Hepatocyte (in vitro differentiated cells): ENCODE measurements around the gene YIPF4. TPM values are rescaled to one million over a fixed set of nuclear protein-coding genes. Genes with fewer than 3 reads are reported as not detected.
"Not testable (repeated sequence)": the region's sequence is repeated elsewhere in the genome, so short reads cannot be mapped to it uniquely, and the experiment has no call there.

ENCODE experiments used
- DNase-seq: peaks from one replicate; pipeline ENCODE4 v3.0.0-alpha.2; 2016; ENCODE audit warnings: low spot score
- H2AFZ ChIP-seq: fragments of 200-600 bp; sonication (generic); 2 replicates; pipeline ENCODE4 v1.6.0; 2016; ENCODE audit warnings: antibody characterized with exemption, mild to moderate bottlenecking
- H3K27ac ChIP-seq: fragments of 200-600 bp; sonication (generic); 2 replicates; pipeline ENCODE4 v1.5.1; 2016; ENCODE audit warnings: mild to moderate bottlenecking
- H3K27me3 ChIP-seq: fragments of 200-600 bp; sonication (generic); 2 replicates; pipeline ENCODE4 v1.6.1; 2016
- H3K36me3 ChIP-seq: fragments of 200-600 bp; sonication (generic); replicated peaks from 2 replicates; pipeline ENCODE4 v1.5.1; 2016; ENCODE audit warnings: low read depth; ENCODE audit not compliant: insufficient read depth
- H3K4me1 ChIP-seq: fragments of 200-600 bp; sonication (generic); 2 replicates; pipeline ENCODE4 v1.5.1; 2016; ENCODE audit warnings: mild to moderate bottlenecking, moderate library complexity; ENCODE audit not compliant: insufficient read depth
- H3K4me2 ChIP-seq: fragments of 200-600 bp; sonication (generic); 2 replicates; pipeline ENCODE4 v1.6.0; 2016
- H3K4me3 ChIP-seq: fragments of 200-600 bp; sonication (generic); 2 replicates; pipeline ENCODE4 v1.5.1; 2016; ENCODE audit warnings: mild to moderate bottlenecking
- H3K79me2 ChIP-seq: fragments of 200-600 bp; sonication (generic); 2 replicates; pipeline ENCODE4 v1.6.0; 2017; ENCODE audit warnings: mild to moderate bottlenecking
- H3K9me2 ChIP-seq: fragments of 200-600 bp; sonication (generic); replicated peaks from 2 replicates; pipeline ENCODE4 v1.6.0; 2017; ENCODE audit warnings: mild to moderate bottlenecking; ENCODE audit not compliant: insufficient read depth
- H3K9me3 ChIP-seq: fragments of 200-600 bp; sonication (generic); 2 replicates; pipeline ENCODE4 v1.5.1; 2016; ENCODE audit warnings: low read depth, mild to moderate bottlenecking
- H4K20me1 ChIP-seq: fragments of 200-600 bp; sonication (generic); 2 replicates; pipeline ENCODE4 v1.6.0; 2016; ENCODE audit warnings: mild to moderate bottlenecking; ENCODE audit not compliant: insufficient read depth, poor library complexity, severe bottlenecking
- CTCF ChIP-seq: fragments of 200-600 bp; sonication (generic); IDR thresholded peaks from 2 replicates; pipeline ENCODE4 v1.5.1; 2016; ENCODE audit warnings: antibody characterized with exemption, mild to moderate bottlenecking; ENCODE audit not compliant: poor library complexity
- EZH2 ChIP-seq: fragments of 200-600 bp; sonication (generic); IDR thresholded peaks from 2 replicates; pipeline ENCODE4 v1.6.1; 2016; ENCODE audit warnings: antibody characterized with exemption, mild to moderate bottlenecking, borderline replicate concordance
- EZH2phosphoT487 ChIP-seq: fragments of 200-600 bp; sonication (generic); IDR thresholded peaks from one replicate; pipeline ENCODE4 v1.6.1; 2018; ENCODE audit warnings: antibody characterized with exemption, mild to moderate bottlenecking, low read depth, moderate library complexity; ENCODE audit not compliant: unreplicated experiment, severe bottlenecking
- WGBS: methylation state at CpG from one replicate; pipeline ENCODE4 v1.1.6; 2016; ENCODE audit warnings: low lambda C conversion rate; ENCODE audit errors: missing lambda C conversion rate; 5-methylcytosine and 5-hydroxymethylcytosine counted together
- polyA plus RNA-seq: library from polyadenylated mRNA; unstranded; fragments of >200 nt; fragmentation: Nextera tagmentation; extraction: Ambion mirVana; gene quantifications from 2 replicates; pipeline ENCODE4 v1.2.1, GENCODE V29; 2016
- total RNA-seq: library from RNA; depleted of rRNA; stranded (reverse); fragments of >200 nt; gene quantifications from 2 replicates; pipeline ENCODE4 v1.2.3, GENCODE V29; 2014

The YIPF4 gene
- total and polyA plus RNA-seq, 2 experiments from 2014 or later, result 48.6 to 67.2 TPM

GRCh38 chr2:32274289-32274688 lies 3.4 kb upstream of the YIPF4 start:
- peaks cover 15% of the 10 kb centered on the region for H3K79me2 ChIP-seq
- no peaks in the 10 kb centered on the region for H3K9me3 ChIP-seq
- WGBS, result 78% methylated on average over 2 of the region's 2 CpGs
- no peak overlapping the region for H2AFZ ChIP-seq
- H3K9me2 ChIP-seq, result no peaks in the 10 kb centered on the region
- H3K27ac ChIP-seq, result no peak overlapping the region
- H3K4me1 ChIP-seq, result peaks cover 3% of the 10 kb centered on the region
- no peak overlapping the region for H3K4me2 ChIP-seq
- H3K27me3 ChIP-seq, result peaks cover 1% of the 10 kb centered on the region
- TF ChIP-seq CTCF (no peak), EZH2 (no peak), EZH2phosphoT487 (no peak)
- H4K20me1 ChIP-seq, result no peaks in the 10 kb centered on the region
- H3K4me3 ChIP-seq, result no peak overlapping the region
- H3K36me3 ChIP-seq, result no peaks in the 10 kb centered on the region
- no peak for DNase-seq

- not testable (repeated sequence) for H3K4me2 ChIP-seq, H4K20me1 ChIP-seq, H3K27ac ChIP-seq, H3K4me1 ChIP-seq, H3K27me3 ChIP-seq, H3K9me3 ChIP-seq, H3K36me3 ChIP-seq, H2AFZ ChIP-seq, H3K9me2 ChIP-seq, H3K4me3 ChIP-seq, DNase-seq
- H3K79me2 ChIP-seq, result peaks cover 30% of the 10 kb centered on the region
- 89% methylated on average over 7 of the region's 7 CpGs for WGBS
These were observed 1.9 kb upstream of the YIPF4 start for GRCh38 chr2:32275790-32276189.

- peaks cover 45% of the 10 kb centered on the region for H3K79me2 ChIP-seq
- H3K9me2 ChIP-seq, result no peaks in the 10 kb centered on the region
- H3K36me3 ChIP-seq, result no peaks in the 10 kb centered on the region
- H3K9me3 ChIP-seq, result no peaks in the 10 kb centered on the region
- peak overlapping the region; percentile 8 for H3K4me3 ChIP-seq
- no peak for DNase-seq
- H4K20me1 ChIP-seq, result no peaks in the 10 kb centered on the region
- WGBS, result 58% methylated on average over 5 of the region's 5 CpGs
- peak overlapping the region; percentile 85 for H2AFZ ChIP-seq
- H3K4me2 ChIP-seq, result peak overlapping the region; percentile 72
- no peaks in the 10 kb centered on the region for H3K27me3 ChIP-seq
- no peak for TF ChIP-seq CTCF
- no peak for TF ChIP-seq EZH2
- TF ChIP-seq EZH2phosphoT487, result no peak
- peaks cover 3% of the 10 kb centered on the region for H3K4me1 ChIP-seq
- peak overlapping the region; percentile 78 for H3K27ac ChIP-seq
These were observed 386 bp upstream of the YIPF4 start for GRCh38 chr2:32277363-32277673.

- H3K4me2 ChIP-seq, result peak overlapping the region; percentile 93
- WGBS, result 47% methylated on average over 6 of the region's 6 CpGs
- H3K9me2 ChIP-seq, result no peaks in the 10 kb centered on the region
- H3K27ac ChIP-seq, result peak overlapping the region; percentile 75
- H2AFZ ChIP-seq, result peak overlapping the region; percentile 87
- DNase-seq, result no peak
- H3K9me3 ChIP-seq, result no peaks in the 10 kb centered on the region
- peaks cover 3% of the 10 kb centered on the region for H3K4me1 ChIP-seq
- peaks cover 57% of the 10 kb centered on the region for H3K79me2 ChIP-seq
- peaks cover 4% of the 10 kb centered on the region for H3K36me3 ChIP-seq
- H3K4me3 ChIP-seq, result peak overlapping the region; percentile 69
- H4K20me1 ChIP-seq, result no peaks in the 10 kb centered on the region
- no peaks in the 10 kb centered on the region for H3K27me3 ChIP-seq
- no peak for TF ChIP-seq CTCF
- TF ChIP-seq EZH2phosphoT487, result no peak
- TF ChIP-seq EZH2, result no peak
These were observed 762 bp downstream of the YIPF4 start for GRCh38 chr2:32278478-32278853.
